Esophagus squamous epithelium (tissue), 5 donors: ENCODE measurements around the gene MOV10. TPM values are rescaled to one million over a fixed set of nuclear protein-coding genes. Genes with fewer than 3 reads are reported as not detected.

ENCODE experiments used
- DNase-seq: peaks from one replicate; lab custom pipeline; 2025; lab: John Stamatoyannopoulos, UW
- H3K27ac ChIP-seq, 4 donors: fragments of 200-600 bp; sonication (generic); one replicate each; pipeline ENCODE4 v1.5.1; 2016 to 2019; ENCODE audit warnings: mild to moderate bottlenecking in 1 of 4
- H3K27me3 ChIP-seq, 4 donors: fragments of 200-600 bp; sonication (generic); 1 replicate in 3 of 4; 2 replicates in 1 of 4; pipeline versions ENCODE4 v1.5.1 to v1.6.0; 2017 to 2021; ENCODE audit warnings: antibody characterized with exemption in 1 of 4
- H3K36me3 ChIP-seq, 3 donors: fragments of 200-600 bp; sonication (generic); one replicate each; pipeline ENCODE4 v1.5.1; 2016 to 2019
- H3K4me1 ChIP-seq, 3 donors: fragments of 200-600 bp; sonication (generic); one replicate each; pipeline ENCODE4 v1.5.1; 2017 to 2019
- H3K4me3 ChIP-seq, 4 donors: fragments of 200-600 bp; sonication (generic); 1 replicate in 3 of 4; 2 replicates in 1 of 4; pipeline ENCODE4 v1.5.1; 2016 to 2019; ENCODE audit warnings: mild to moderate bottlenecking in 2 of 4, moderate library complexity in 1 of 4
- H3K9me3 ChIP-seq, 3 donors: fragments of 200-600 bp; sonication (generic); one replicate each; pipeline ENCODE4 v1.5.1; 2016 to 2019
- CTCF ChIP-seq, 6 experiments: fragments of 450-650 bp in 4 of 6; fragments of 200-600 bp in 2 of 6; sonication (generic) in 2 of 6; IDR thresholded peaks; one replicate each; pipeline ENCODE4 v1.5.1; 2016 to 2019; ENCODE audit warnings: antibody characterized with exemption in 6 of 6, mild to moderate bottlenecking in 4 of 6, moderate library complexity in 4 of 6
- POLR2A ChIP-seq, 4 donors: fragments of 450-650 bp; IDR thresholded peaks; one replicate each; pipeline ENCODE4 v1.6.1; 2017; ENCODE audit warnings: antibody characterized with exemption in 4 of 4, mild to moderate bottlenecking in 4 of 4, moderate library complexity in 3 of 4
- WGBS, 2 donors: methylation state at CpG; one replicate each; pipeline ENCODE4 v1.1.5; 2018; 5-methylcytosine and 5-hydroxymethylcytosine counted together
- intact Hi-C: fragments of 100-400 bp; cut with DNase I; formaldehyde crosslinking; loops from one replicate; pipeline ENCODE4 v1.15.0; 2022
- total RNA-seq, 4 donors: library from RNA; depleted of rRNA; stranded (reverse); fragments of >200 nt; gene quantifications; one replicate each; pipeline ENCODE4 v1.1.0, GENCODE V29; 2016
- donor health status: DM: yes; HTN: yes; CAD: no.

Gene MOV10
- total RNA-seq, 4 donors from 2014 or later, result 16.5 to 34.2 (median 28.9) TPM

- Histone ChIP-seq H3K27me3 (no peaks in the 10 kb centered on the region), H3K4me1 (peaks cover 40 to 83% (median 63%) of the 10 kb centered on the region in 3 donors), H3K36me3 (peaks cover 0 to 39% (median 0%) of the 10 kb centered on the region in 3 donors), H3K4me3 (peak overlapping the region in 3 of 4 donors; percentile 76 to 79 (median 77)), H3K9me3 (no peaks in the 10 kb centered on the region), H3K27ac (peak overlapping the region; percentile 93 to 96 (median 95))
- 7 to 40% methylated on average over 3 of the region's 7 CpGs for WGBS, 2 donors
- intact Hi-C loops, result loop anchor here (10.0 kb wide), 1 partner anchor 200 kb away; the partner anchor contains the start of gene WNT2B
- TF ChIP-seq POLR2A (IDR thresholded peaks at IDR 0.05) (no peak), CTCF (IDR thresholded peaks at IDR 0.05) (no peak)
- no peak for DNase-seq
Observed at GRCh38 chr1:112704391-112704933, 30.0 kb downstream of the MOV10 start.

- TF ChIP-seq CTCF (IDR thresholded peaks at IDR 0.05) (no peak), POLR2A (IDR thresholded peaks at IDR 0.05) (peak in 3 of 4 donors; percentile 29 to 64 (median 31))
- Histone ChIP-seq H3K9me3 (no peaks in the 10 kb centered on the region), H3K27me3 (no peaks in the 10 kb centered on the region), H3K4me1 (peaks cover 35 to 77% (median 57%) of the 10 kb centered on the region in 3 donors), H3K4me3 (peak overlapping the region; percentile 18 to 79 (median 76)), H3K27ac (peak overlapping the region; percentile 93 to 96 (median 95)), H3K36me3 (peaks cover 0 to 37% (median 0%) of the 10 kb centered on the region in 3 donors)
- intact Hi-C loops, result loop anchor here (5.0 to 10.0 kb wide), 2 partner anchors 200 to 313 kb away; partner anchors contain the start of gene WNT2B
- 0% methylated on average over 7 to 10 of the region's 13 CpGs for WGBS, 2 donors
- no peak for DNase-seq
Observed at GRCh38 chr1:112704934-112705627, 30.6 kb downstream of the MOV10 start.

- TF ChIP-seq CTCF (IDR thresholded peaks at IDR 0.05) (no peak), POLR2A (IDR thresholded peaks at IDR 0.05) (peak in 2 of 4 donors; percentile 75 to 83)
- intact Hi-C loops, result loop anchor here (2.0 to 10.0 kb wide), 3 partner anchors 88 to 314 kb away; partner anchors contain the start of genes CAPZA1, ST7L and WNT2B
- no peaks in the 10 kb centered on the region for H3K9me3 ChIP-seq
- peak within 1 kb of the TSS; percentile 76 to 88 (median 78) for H3K4me3 ChIP-seq
- 0% methylated on average over 5 of the region's 61 CpGs; no CpG with 5 or more reads in 1 of the 2 donors for WGBS, 2 donors
- peak within 1 kb of the TSS; percentile 93 to 96 (median 95) for H3K27ac ChIP-seq
- no peaks in the 10 kb centered on the region for H3K27me3 ChIP-seq
- H3K36me3 ChIP-seq, result peaks cover 0 to 40% (median 0%) of the 10 kb centered on the region in 3 donors
- DNase-seq, result no peak
- H3K4me1 ChIP-seq, result peaks cover 21 to 61% (median 41%) of the 10 kb centered on the region in 3 donors
Observed at GRCh38 chr1:112706505-112707220, 32.2 kb downstream of the MOV10 start, which contains the start of gene RHOC. TSS of gene RHOC (minus strand) at chr1:112707127. CDS start at chr1:112703799, 3,328 bp downstream.

GRCh38 chr1:112707221-112708001, 33.0 kb downstream of the MOV10 start:
- Histone ChIP-seq H3K9me3 (no peaks in the 10 kb centered on the region), H3K36me3 (peaks cover 0 to 36% (median 0%) of the 10 kb centered on the region in 3 donors), H3K4me3 (peak overlapping the region; percentile 76 to 88 (median 78)), H3K27ac (peak overlapping the region; percentile 93 to 96 (median 95)), H3K27me3 (no peaks in the 10 kb centered on the region), H3K4me1 (peaks cover 21 to 54% (median 34%) of the 10 kb centered on the region in 3 donors)
- TF ChIP-seq POLR2A (IDR thresholded peaks at IDR 0.05), result no peak
- peak; percentile 79 to 97 (median 90) for TF ChIP-seq CTCF (IDR thresholded peaks at IDR 0.05)
- WGBS, 2 donors, result 11 to 34% methylated on average over 9 to 21 of the region's 42 CpGs
- intact Hi-C loops, result loop anchor here (2.0 to 10.0 kb wide), 3 partner anchors 89 to 315 kb away; partner anchors contain the start of genes CAPZA1, ST7L and WNT2B
- DNase-seq, result peak; percentile 18
